Liver (tissue), 9 donors: ENCODE data around the gene CDH4. TPM values are rescaled to one million over a fixed set of nuclear protein-coding genes. Genes with fewer than 3 reads are reported as not detected.

Experiments used
- DNase-seq: peaks from one replicate; pipeline ENCODE4 v3.0.0-alpha.2; 2017; ENCODE audit warnings: low spot score
- H3K27ac ChIP-seq, 2 donors: one replicate each; pipeline ENCODE4 v1.7.0; 2013; ENCODE audit warnings: inconsistent platforms in 2 of 2, low read length in 2 of 2, control low read depth in 1 of 2, low read depth in 1 of 2, mild to moderate bottlenecking in 1 of 2
- H3K27me3 ChIP-seq, 4 donors: one replicate each; pipeline versions ENCODE4 v1.6.1 to v1.7.0; 2013; ENCODE audit warnings: low read length in 3 of 4, inconsistent platforms in 1 of 4, mild to moderate bottlenecking in 1 of 4, moderate library complexity in 1 of 4; ENCODE audit not compliant: control insufficient read depth in 4 of 4, insufficient read depth in 4 of 4
- H3K36me3 ChIP-seq, 4 donors: one replicate each; pipeline versions ENCODE4 v1.6.1 to v1.7.0; 2013; ENCODE audit warnings: low read length in 3 of 4, mild to moderate bottlenecking in 3 of 4, low read depth in 1 of 4, moderate library complexity in 1 of 4; ENCODE audit not compliant: control insufficient read depth in 4 of 4, insufficient read depth in 3 of 4
- H3K4me1 ChIP-seq, 4 donors: one replicate each; pipeline versions ENCODE4 v1.6.1 to v1.7.0; 2013; ENCODE audit warnings: low read length in 3 of 4, mild to moderate bottlenecking in 3 of 4, moderate library complexity in 1 of 4; ENCODE audit not compliant: control insufficient read depth in 4 of 4, insufficient read depth in 4 of 4
- H3K4me3 ChIP-seq, 3 donors: one replicate each; pipeline versions ENCODE4 v1.6.1 to v1.7.0; 2013; ENCODE audit warnings: low read length in 3 of 3, control low read depth in 1 of 3, low read depth in 1 of 3, mild to moderate bottlenecking in 1 of 3
- H3K9ac ChIP-seq, 2 donors: one replicate each; pipeline ENCODE4 v1.7.0; 2013; ENCODE audit warnings: low read length in 2 of 2, mild to moderate bottlenecking in 2 of 2, moderate library complexity in 2 of 2, control low read depth in 1 of 2, low read depth in 1 of 2
- H3K9me3 ChIP-seq, 4 donors: one replicate each; pipeline versions ENCODE4 v1.6.1 to v1.7.0; 2013; ENCODE audit warnings: low read length in 3 of 4; ENCODE audit not compliant: control insufficient read depth in 4 of 4
- EGR1 ChIP-seq, 2 donors: IDR thresholded peaks; 2 replicates each; pipeline ENCODE4 v1.6.1; 2016 to 2018; ENCODE audit warnings: antibody characterized with exemption in 2 of 2, low read depth in 2 of 2
- FOXA1 ChIP-seq: IDR thresholded peaks from 2 replicates; pipeline ENCODE4 v1.6.1; 2016; ENCODE audit warnings: antibody characterized with exemption
- FOXA2 ChIP-seq: IDR thresholded peaks from 2 replicates; pipeline ENCODE4 v1.6.1; 2016; ENCODE audit warnings: antibody characterized with exemption
- GABPA ChIP-seq, 2 donors: IDR thresholded peaks in 1 of 2; conservative IDR thresholded peaks in 1 of 2; 2 replicates each; pipeline ENCODE4 v1.6.1; 2016; ENCODE audit warnings: antibody characterized with exemption in 2 of 2, mild to moderate bottlenecking in 1 of 2, moderate library complexity in 1 of 2
- HNF4A ChIP-seq, 2 donors: conservative IDR thresholded peaks; 2 replicates each; pipeline ENCODE4 v1.6.1; 2016; ENCODE audit warnings: antibody characterized with exemption in 2 of 2, mild to moderate bottlenecking in 2 of 2
- HNF4G ChIP-seq: IDR thresholded peaks from 2 replicates; pipeline ENCODE4 v1.6.1; 2016; ENCODE audit warnings: antibody characterized with exemption
- JUND ChIP-seq, 2 donors: IDR thresholded peaks; 2 replicates each; pipeline ENCODE4 v1.6.1; 2016; ENCODE audit warnings: antibody characterized with exemption in 2 of 2
- NR2F2 ChIP-seq: IDR thresholded peaks from 2 replicates; pipeline ENCODE4 v1.6.1; 2016; ENCODE audit warnings: antibody characterized with exemption
- RAD21 ChIP-seq, 2 donors: IDR thresholded peaks; 2 replicates each; pipeline ENCODE4 v1.6.1; 2016; ENCODE audit warnings: antibody characterized with exemption in 2 of 2, mild to moderate bottlenecking in 2 of 2
- REST ChIP-seq: IDR thresholded peaks from 2 replicates; pipeline ENCODE4 v1.6.1; 2016; ENCODE audit warnings: antibody characterized with exemption, mild to moderate bottlenecking
- RXRA ChIP-seq, 2 donors: IDR thresholded peaks; 2 replicates each; pipeline ENCODE4 v1.6.1; 2017 to 2018; ENCODE audit warnings: antibody characterized with exemption in 2 of 2, mild to moderate bottlenecking in 1 of 2
- SP1 ChIP-seq: IDR thresholded peaks from 2 replicates; pipeline ENCODE4 v1.6.1; 2018; ENCODE audit warnings: antibody characterized with exemption, mild to moderate bottlenecking
- TAF1 ChIP-seq: conservative IDR thresholded peaks from 2 replicates; pipeline ENCODE4 v1.6.1; 2016; ENCODE audit warnings: antibody characterized with exemption, mild to moderate bottlenecking
- YY1 ChIP-seq: IDR thresholded peaks from 2 replicates; pipeline ENCODE4 v1.6.1; 2016; ENCODE audit warnings: antibody characterized with exemption, mild to moderate bottlenecking
- ZBTB33 ChIP-seq: IDR thresholded peaks from 2 replicates; pipeline ENCODE4 v1.6.1; 2016; ENCODE audit warnings: antibody characterized with exemption
- WGBS: extraction: QIAGEN DNeasy Blood & Tissue Kit; methylation state at CpG from one replicate; pipeline ENCODE4 v1.1.7; 2013; 5-methylcytosine and 5-hydroxymethylcytosine counted together
- polyA plus RNA-seq, 2 donors: library from polyadenylated mRNA; stranded (reverse) in 1 of 2; unstranded in 1 of 2; fragments of 200-250 nt in 1 of 2; fragments of >200 nt in 1 of 2; fragmentation: Nextera tagmentation in 1 of 2; extraction: Ambion mirVana in 1 of 2; gene quantifications; one replicate each; pipeline versions ENCODE4 v1.2.1 to v1.2.3, GENCODE V29; 2013 to 2015
- total RNA-seq, 2 donors: library from RNA; depleted of rRNA; stranded (reverse); fragments of >200 nt; gene quantifications; one replicate each; pipeline ENCODE4 v1.2.3, GENCODE V29; 2014
- TF ChIP-seq, protein P1 (sequence below): IDR thresholded peaks from 2 replicates; pipeline ENCODE4 v1.6.1; 2016; ENCODE audit warnings: antibody characterized with exemption
- TF ChIP-seq, protein P2 (sequence below): IDR thresholded peaks from 2 replicates; pipeline ENCODE4 v1.6.1; 2016; ENCODE audit warnings: antibody characterized with exemption
- TF ChIP-seq, protein P3 (sequence below): fragments of 150-350 bp; IDR thresholded peaks from 2 replicates; pipeline ENCODE4 v1.5.1; 2017; ENCODE audit warnings: improper control_type of control experiment, low read depth, low read length; ENCODE audit not compliant: missing input control
- donor health status: healthy.
- donor health status: healthy.
- donor health status: healthy.
- donor health status: healthy.
- donor health status: healthy.

Gene CDH4
- total and polyA plus RNA-seq, 4 donors: 0.03 to 0.25 (median 0.19) TPM; not detected in 1

DNA sequence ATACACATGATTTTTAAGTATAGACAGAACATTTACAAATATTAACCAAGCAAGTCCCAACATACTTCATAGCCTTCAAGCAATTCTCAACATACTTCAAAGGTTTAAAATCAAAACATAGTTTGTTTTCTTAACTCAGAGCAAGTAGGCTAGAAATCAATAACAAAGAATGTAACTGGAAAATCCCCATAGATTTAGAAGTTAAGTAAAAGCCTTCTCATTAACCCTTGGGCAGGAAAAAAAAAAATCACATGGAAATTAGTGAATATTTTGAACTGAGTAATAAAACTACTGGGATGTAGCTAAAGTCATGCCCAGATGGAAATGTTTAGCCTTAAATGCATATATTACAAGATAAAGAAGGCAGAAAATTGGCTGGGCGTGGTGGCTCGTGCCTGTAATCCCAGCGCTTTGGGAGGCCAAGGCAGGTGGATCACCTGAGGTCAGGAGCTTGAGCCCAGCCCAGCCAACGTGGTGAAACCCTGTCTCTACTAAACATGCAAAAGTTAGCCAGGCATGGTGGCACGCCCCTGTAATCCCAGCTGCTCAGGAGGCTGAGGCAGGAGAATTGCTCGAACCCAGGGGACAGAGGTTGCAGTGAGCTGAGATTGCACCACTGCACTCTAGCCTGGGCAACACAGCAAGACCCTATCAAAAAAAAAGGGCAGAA, 497.5 kb downstream of the CDH4 start:
- TF ChIP-seq HNF4A (conservative IDR thresholded peaks at IDR 0.05): no peak
- no peak for TF ChIP-seq EGR1 (IDR thresholded peaks at IDR 0.05; ENCODE audit: low read depth in 2 of 2)
- TF ChIP-seq FOXA1: no peak
- no peak for TF ChIP-seq FOXA2
- Histone ChIP-seq H3K9ac (no peak overlapping the region), H3K27ac (no peak overlapping the region), H3K27me3 (peaks cover 0 to 4% (median 0%) of the 10 kb centered on the region in 4 donors), H3K4me1 (no peaks in the 10 kb centered on the region), H3K4me3 (no peak overlapping the region), H3K9me3 (peaks cover 0 to 9% (median 3%) of the 10 kb centered on the region in 4 donors), H3K36me3 (no peaks in the 10 kb centered on the region)
- no peak for DNase-seq
- 75% methylated on average over 6 of the region's 6 CpGs for WGBS

GRCh38 chr20:61750093-61750492, 498.0 kb downstream of the CDH4 start:
- 81% methylated on average over 1 of the region's 1 CpG for WGBS
- no peak for DNase-seq

More at GRCh38 chr20:61750093-61750492, 498.0 kb downstream of the CDH4 start:
- no peaks in the 10 kb centered on the region for H3K4me1 ChIP-seq
- TF ChIP-seq GABPA (IDR thresholded peaks at IDR 0.05 in 1 of 2, conservative IDR thresholded peaks at IDR 0.05 in 1 of 2) (no peak), HNF4G (no peak), SP1 (no peak), REST (no peak), EGR1 (IDR thresholded peaks at IDR 0.05; ENCODE audit: low read depth in 2 of 2) (no peak), NR2F2 (no peak), JUND (IDR thresholded peaks at IDR 0.05) (no peak), HNF4A (conservative IDR thresholded peaks at IDR 0.05) (no peak), RAD21 (IDR thresholded peaks at IDR 0.05) (no peak), RXRA (IDR thresholded peaks at IDR 0.05) (no peak), ZBTB33 (no peak), FOXA2 (no peak), TAF1 (no peak), FOXA1 (no peak), YY1 (no peak)
- TF ChIP-seq, protein P1, sequence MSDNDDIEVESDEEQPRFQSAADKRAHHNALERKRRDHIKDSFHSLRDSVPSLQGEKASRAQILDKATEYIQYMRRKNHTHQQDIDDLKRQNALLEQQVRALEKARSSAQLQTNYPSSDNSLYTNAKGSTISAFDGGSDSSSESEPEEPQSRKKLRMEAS: no peak
- TF ChIP-seq, protein P2, sequence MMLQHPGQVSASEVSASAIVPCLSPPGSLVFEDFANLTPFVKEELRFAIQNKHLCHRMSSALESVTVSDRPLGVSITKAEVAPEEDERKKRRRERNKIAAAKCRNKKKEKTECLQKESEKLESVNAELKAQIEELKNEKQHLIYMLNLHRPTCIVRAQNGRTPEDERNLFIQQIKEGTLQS: no peak
- TF ChIP-seq, protein P3, sequence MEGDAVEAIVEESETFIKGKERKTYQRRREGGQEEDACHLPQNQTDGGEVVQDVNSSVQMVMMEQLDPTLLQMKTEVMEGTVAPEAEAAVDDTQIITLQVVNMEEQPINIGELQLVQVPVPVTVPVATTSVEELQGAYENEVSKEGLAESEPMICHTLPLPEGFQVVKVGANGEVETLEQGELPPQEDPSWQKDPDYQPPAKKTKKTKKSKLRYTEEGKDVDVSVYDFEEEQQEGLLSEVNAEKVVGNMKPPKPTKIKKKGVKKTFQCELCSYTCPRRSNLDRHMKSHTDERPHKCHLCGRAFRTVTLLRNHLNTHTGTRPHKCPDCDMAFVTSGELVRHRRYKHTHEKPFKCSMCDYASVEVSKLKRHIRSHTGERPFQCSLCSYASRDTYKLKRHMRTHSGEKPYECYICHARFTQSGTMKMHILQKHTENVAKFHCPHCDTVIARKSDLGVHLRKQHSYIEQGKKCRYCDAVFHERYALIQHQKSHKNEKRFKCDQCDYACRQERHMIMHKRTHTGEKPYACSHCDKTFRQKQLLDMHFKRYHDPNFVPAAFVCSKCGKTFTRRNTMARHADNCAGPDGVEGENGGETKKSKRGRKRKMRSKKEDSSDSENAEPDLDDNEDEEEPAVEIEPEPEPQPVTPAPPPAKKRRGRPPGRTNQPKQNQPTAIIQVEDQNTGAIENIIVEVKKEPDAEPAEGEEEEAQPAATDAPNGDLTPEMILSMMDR: no peak
- no peak overlapping the region for H3K9ac ChIP-seq
- H3K27ac ChIP-seq: no peak overlapping the region
- no peaks in the 10 kb centered on the region for H3K36me3 ChIP-seq
- H3K9me3 ChIP-seq: peaks cover 0 to 9% (median 3%) of the 10 kb centered on the region in 4 donors
- H3K27me3 ChIP-seq: peaks cover 0 to 4% (median 0%) of the 10 kb centered on the region in 4 donors
- no peak overlapping the region for H3K4me3 ChIP-seq
